ENCODE results near the gene CACNB1. TPM values are rescaled to one million over a fixed set of nuclear protein-coding genes. Genes with fewer than 3 reads are reported as not detected.

The CACNB1 gene
- total RNA-seq, 1 experiment from 2014 or later = 44.1 TPM

GRCh38 chr17:39213852-39214251 is 16.4 kb upstream of the CACNB1 start:
- Mint-ChIP-seq H3K27ac (ENCODE audit: unreplicated experiment) (no peak overlapping the region), H3K9me3 (ENCODE audit: low read depth, unreplicated experiment) (no peaks in the 10 kb centered on the region), H3K4me1 (ENCODE audit: low read depth, unreplicated experiment) (peaks cover 40% of the 10 kb centered on the region), H3K4me3 (ENCODE audit: low read depth, unreplicated experiment) (no peak overlapping the region), H3K36me3 (ENCODE audit: insufficient read depth, unreplicated experiment) (peaks cover 22% of the 10 kb centered on the region), H3K27me3 (ENCODE audit: unreplicated experiment) (peaks cover 93% of the 10 kb centered on the region)
- CTCF ChIA-PET = interaction anchor here (0.6 to 6.5 kb wide), 16 partner anchors 9 to 1258 kb away, joined by 3 to 73 read pairs (median 6); partner anchors contain the start of gene RPL19
- peak; percentile 97 for DNase-seq
- no peak for TF ChIP-seq CTCF (IDR thresholded peaks at IDR 0.05; ENCODE audit: unreplicated experiment)
- BruUV-seq (replicated peaks) = no TSS peak
- intact Hi-C loops (cut with micrococcal nuclease; ENCODE audit: unreplicated experiment) = no loop called here

GRCh38 chr17:39212841-39213480 is 15.5 kb upstream of the CACNB1 start:
- CTCF ChIA-PET = interaction anchor here (0.8 to 6.5 kb wide), 8 partner anchors 10 to 39 kb away, joined by 3 to 73 read pairs (median 8); partner anchors contain the start of gene RPL19
- H3K4me1 Mint-ChIP-seq (ENCODE audit: low read depth, unreplicated experiment) = peaks cover 43% of the 10 kb centered on the region
- no peak overlapping the region for H3K27ac Mint-ChIP-seq (ENCODE audit: unreplicated experiment)
- peaks cover 93% of the 10 kb centered on the region for H3K27me3 Mint-ChIP-seq (ENCODE audit: unreplicated experiment)
- no peak overlapping the region for H3K4me3 Mint-ChIP-seq (ENCODE audit: low read depth, unreplicated experiment)
- peaks cover 25% of the 10 kb centered on the region for H3K36me3 Mint-ChIP-seq (ENCODE audit: insufficient read depth, unreplicated experiment)
- intact Hi-C loops (cut with micrococcal nuclease; ENCODE audit: unreplicated experiment) = no loop called here
- peak; percentile 19 for TF ChIP-seq CTCF (IDR thresholded peaks at IDR 0.05; ENCODE audit: unreplicated experiment)
- H3K9me3 Mint-ChIP-seq (ENCODE audit: low read depth, unreplicated experiment) = no peaks in the 10 kb centered on the region
- no TSS peak for BruUV-seq (replicated peaks)
- peak; percentile 43 for DNase-seq

DNA sequence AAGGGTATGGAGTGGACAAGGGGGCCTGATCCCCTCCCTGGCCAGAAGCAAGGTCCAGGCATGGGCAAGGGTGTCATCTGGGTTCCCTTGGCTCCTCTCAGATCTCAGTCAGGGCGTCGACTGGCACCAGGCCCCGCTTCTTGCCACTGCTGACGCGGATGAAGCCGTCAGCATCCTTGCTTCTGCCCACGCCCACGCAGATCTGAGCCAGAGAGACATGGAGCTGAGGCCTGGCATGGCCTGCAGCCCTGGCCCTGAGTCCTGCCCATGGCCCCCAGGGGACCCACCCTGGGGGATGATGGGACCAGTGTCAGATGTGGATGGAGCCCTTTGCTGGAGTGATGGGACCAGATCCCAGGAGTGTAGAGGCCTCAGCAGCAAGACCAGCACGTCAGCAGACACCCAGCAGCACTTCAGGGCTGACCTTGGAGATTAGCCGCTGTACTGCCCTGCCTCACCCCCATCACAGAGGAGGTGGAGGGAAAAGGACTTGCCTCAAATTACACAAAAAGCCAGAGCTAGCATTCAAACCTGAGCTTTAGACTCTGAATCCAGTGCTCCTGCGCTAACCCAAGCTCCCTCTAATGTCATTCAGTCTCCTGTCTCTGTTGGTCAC is 14.8 kb upstream of the CACNB1 start:
- peaks cover 91% of the 10 kb centered on the region for H3K27me3 Mint-ChIP-seq (ENCODE audit: unreplicated experiment)
- H3K9me3 Mint-ChIP-seq (ENCODE audit: low read depth, unreplicated experiment) = no peaks in the 10 kb centered on the region
- no peak for TF ChIP-seq CTCF (IDR thresholded peaks at IDR 0.05; ENCODE audit: unreplicated experiment)
- BruUV-seq (replicated peaks) = no TSS peak
- H3K4me1 Mint-ChIP-seq (ENCODE audit: low read depth, unreplicated experiment) = peaks cover 43% of the 10 kb centered on the region
- intact Hi-C loops (cut with micrococcal nuclease; ENCODE audit: unreplicated experiment) = no loop called here
- peak; percentile 15 for DNase-seq
- H3K36me3 Mint-ChIP-seq (ENCODE audit: insufficient read depth, unreplicated experiment) = peaks cover 25% of the 10 kb centered on the region
- CTCF ChIA-PET = interaction anchor here (0.8 to 6.5 kb wide), 7 partner anchors 11 to 38 kb away, joined by 3 to 73 read pairs (median 8); partner anchors contain the start of gene RPL19
- no peak overlapping the region for H3K4me3 Mint-ChIP-seq (ENCODE audit: low read depth, unreplicated experiment)
- no peak overlapping the region for H3K27ac Mint-ChIP-seq (ENCODE audit: unreplicated experiment)

DNA sequence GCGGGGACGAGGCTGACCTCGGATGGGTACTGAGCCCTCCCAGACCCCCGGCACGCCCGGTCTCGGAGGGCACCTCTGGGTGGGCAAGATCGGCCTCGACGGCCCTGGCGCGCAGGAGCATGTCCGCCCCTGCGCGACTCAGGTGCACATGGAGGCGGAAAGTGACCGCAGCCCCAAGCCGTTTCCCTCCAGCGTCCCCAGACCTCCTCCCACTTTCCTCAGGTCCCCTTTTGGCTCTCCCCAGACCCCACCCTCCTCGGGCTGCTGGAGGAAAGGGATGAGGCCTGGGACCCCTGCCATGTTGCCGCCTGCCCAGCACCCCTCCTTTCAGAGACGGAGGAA is 12.6 kb upstream of the CACNB1 start:
- H3K27ac Mint-ChIP-seq (ENCODE audit: unreplicated experiment) = no peak overlapping the region
- H3K36me3 Mint-ChIP-seq (ENCODE audit: insufficient read depth, unreplicated experiment) = peaks cover 38% of the 10 kb centered on the region
- CTCF ChIA-PET = interaction anchor here (0.9 to 7.8 kb wide), 10 partner anchors 8 to 227 kb away, joined by 3 to 442 read pairs (median 10); partner anchors contain the start of genes CACNB1, FBXL20 and RPL19
- DNase-seq = no peak
- H3K9me3 Mint-ChIP-seq (ENCODE audit: low read depth, unreplicated experiment) = no peaks in the 10 kb centered on the region
- peaks cover 69% of the 10 kb centered on the region for H3K27me3 Mint-ChIP-seq (ENCODE audit: unreplicated experiment)
- H3K4me3 Mint-ChIP-seq (ENCODE audit: low read depth, unreplicated experiment) = peak overlapping the region; percentile 55
- peaks cover 43% of the 10 kb centered on the region for H3K4me1 Mint-ChIP-seq (ENCODE audit: low read depth, unreplicated experiment)
- intact Hi-C loops (cut with micrococcal nuclease; ENCODE audit: unreplicated experiment) = no loop called here
- no TSS peak for BruUV-seq (replicated peaks)
- no peak for TF ChIP-seq CTCF (IDR thresholded peaks at IDR 0.05; ENCODE audit: unreplicated experiment)

All from Calu3 (cell line).